Spleen (tissue), 7 donors: ENCODE results near the gene TAOK1.

Experiments
- POLR2A ChIP-seq, 3 donors: fragments of 450-650 bp; IDR thresholded peaks; one replicate each; pipeline ENCODE4 v1.5.1; 2017; ENCODE audit warnings: antibody characterized with exemption in 3 of 3, mild to moderate bottlenecking in 1 of 3
- TF ChIP-seq, protein P1 (sequence below), 11 experiments: fragments of 200-600 bp in 7 of 11; fragments of 450-650 bp in 4 of 11; sonication (generic) in 4 of 11; IDR thresholded peaks in 8 of 11; conservative IDR thresholded peaks in 3 of 11; 1 replicate in 7 of 11; 2 replicates in 4 of 11; pipeline versions ENCODE4 v1.4.0 to v1.8.0; 2016 to 2021; ENCODE audit warnings: antibody characterized with exemption in 11 of 11, inconsistent platforms in 4 of 11, mild to moderate bottlenecking in 1 of 11
- donor health status: DM: no; HTN: no; CAD: no; lungs with moderate emphysema.
- donor health status: DM: no; HTN: no; CAD: no.
- donor health status: DM: no; HTN: no; CAD: no.

DNA sequence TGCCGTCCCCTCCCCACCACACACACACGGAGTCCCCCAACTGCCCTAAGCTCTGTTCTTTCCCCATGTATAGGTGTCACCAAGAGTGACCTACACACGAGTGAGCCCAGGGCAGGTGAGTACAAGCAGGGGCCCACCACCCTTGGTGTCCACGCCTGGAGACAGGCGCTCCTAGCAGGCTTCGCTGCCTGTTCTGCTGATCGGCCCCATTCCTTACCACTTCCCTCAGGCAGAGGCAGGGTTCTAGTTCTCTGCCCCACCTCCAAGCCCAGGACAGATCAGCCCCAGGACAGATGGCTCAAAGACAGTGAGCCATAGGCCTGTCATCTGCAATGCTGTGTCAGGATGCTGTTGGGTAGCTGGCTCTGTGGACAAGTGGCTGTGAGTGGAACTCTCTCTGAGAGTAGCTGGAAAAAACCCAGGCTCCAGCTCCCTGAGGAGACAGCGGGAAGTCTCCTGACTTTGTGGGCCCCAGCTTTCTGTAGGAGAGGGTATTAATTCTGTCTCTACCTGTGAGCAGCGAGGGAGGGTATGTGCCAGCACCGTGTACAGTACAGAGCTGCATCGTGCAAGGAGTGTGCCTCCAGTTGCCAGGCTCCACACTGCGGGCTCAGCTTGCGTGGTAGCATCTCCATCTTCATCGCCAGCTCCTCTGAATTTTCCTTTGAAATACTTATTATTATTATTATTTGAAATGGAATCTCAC lies 179.2 kb downstream of the TAOK1 start:
- TF ChIP-seq, protein P1, sequence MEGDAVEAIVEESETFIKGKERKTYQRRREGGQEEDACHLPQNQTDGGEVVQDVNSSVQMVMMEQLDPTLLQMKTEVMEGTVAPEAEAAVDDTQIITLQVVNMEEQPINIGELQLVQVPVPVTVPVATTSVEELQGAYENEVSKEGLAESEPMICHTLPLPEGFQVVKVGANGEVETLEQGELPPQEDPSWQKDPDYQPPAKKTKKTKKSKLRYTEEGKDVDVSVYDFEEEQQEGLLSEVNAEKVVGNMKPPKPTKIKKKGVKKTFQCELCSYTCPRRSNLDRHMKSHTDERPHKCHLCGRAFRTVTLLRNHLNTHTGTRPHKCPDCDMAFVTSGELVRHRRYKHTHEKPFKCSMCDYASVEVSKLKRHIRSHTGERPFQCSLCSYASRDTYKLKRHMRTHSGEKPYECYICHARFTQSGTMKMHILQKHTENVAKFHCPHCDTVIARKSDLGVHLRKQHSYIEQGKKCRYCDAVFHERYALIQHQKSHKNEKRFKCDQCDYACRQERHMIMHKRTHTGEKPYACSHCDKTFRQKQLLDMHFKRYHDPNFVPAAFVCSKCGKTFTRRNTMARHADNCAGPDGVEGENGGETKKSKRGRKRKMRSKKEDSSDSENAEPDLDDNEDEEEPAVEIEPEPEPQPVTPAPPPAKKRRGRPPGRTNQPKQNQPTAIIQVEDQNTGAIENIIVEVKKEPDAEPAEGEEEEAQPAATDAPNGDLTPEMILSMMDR (IDR thresholded peaks at IDR 0.05 in 8 of 11, conservative IDR thresholded peaks at IDR 0.05 in 3 of 11), result no peak
- TF ChIP-seq POLR2A (IDR thresholded peaks at IDR 0.05), result no peak
